Measurements from ENCODE around the gene MARCHF10.
A peak's percentile ranks its signal among the peaks of the same experiment; 100 is the strongest.

Gene MARCHF10

DNA sequence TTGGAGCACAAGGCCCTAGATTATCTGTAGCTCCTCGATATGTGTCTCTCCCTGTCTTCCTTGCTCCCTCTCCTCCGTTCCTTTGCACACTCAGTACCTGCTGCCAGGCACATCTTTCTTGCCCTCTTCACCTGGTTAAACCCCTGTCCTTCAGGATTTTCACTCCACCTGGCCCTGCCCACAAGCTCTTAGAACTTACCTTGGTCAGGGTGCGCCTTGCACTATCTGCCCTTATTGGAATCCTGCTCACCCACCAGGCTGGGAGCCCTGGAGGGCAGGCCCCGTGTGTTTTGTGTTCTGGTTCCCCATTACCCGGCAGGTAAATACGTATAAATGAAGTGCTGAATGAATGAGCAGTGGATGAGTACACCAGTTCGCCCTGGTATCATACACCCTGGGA, 54.6 kb downstream of the MARCHF10 start:
- ChIA-PET CTCF (no interaction called here), POLR2A (interaction anchor here (0.6 kb wide), 1 partner anchor 28 kb away, joined by 5 read pairs; no protein-coding TSS in a partner anchor)
- WGBS (ENCODE audit: insufficient coverage): 98% methylated on average over 7 of the region's 7 CpGs

DNA sequence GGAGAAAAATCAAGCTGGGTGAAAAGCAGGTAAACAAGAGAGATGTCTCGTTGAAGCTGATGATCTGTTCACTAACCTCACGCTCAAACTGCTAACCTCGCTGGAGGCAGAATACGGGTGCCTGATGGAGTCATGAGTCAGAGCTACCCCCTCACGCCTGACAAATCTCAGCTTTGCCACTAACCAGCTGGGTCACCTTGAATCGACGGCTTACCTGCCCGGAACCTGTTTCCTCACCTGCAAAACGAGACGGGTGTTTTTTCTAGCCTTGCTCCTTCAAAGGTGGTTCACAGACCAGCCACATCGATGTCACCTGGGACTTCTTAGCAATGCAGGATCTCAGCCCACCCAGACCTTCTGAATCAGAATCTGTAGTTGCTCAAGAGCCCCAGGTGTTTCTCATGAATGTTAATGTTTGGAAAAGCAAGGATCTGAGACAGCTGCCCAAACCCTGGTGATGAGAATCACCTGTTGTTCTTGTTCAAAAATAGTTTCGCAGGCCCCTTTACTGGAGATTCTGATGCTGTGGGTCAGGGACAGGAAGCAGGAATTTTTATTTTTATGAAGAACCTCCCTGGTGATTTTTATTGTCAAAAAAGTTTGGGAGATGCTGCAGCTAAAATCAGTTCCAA, 56.9 kb downstream of the MARCHF10 start:
- H3K27ac ChIP-seq (ENCODE audit: insufficient read depth in 1 of 2, low read depth in 1 of 2, low read length in 2 of 2, poor library complexity in 1 of 2, severe bottlenecking in 2 of 2): no peak overlapping the region
- WGBS (ENCODE audit: insufficient coverage): 91% methylated on average over 12 of the region's 12 CpGs
- CTCF ChIA-PET: no interaction called here
- DNase-seq: no peak
- H3K27me3 ChIP-seq (replicated peaks in 2 of 5; ENCODE audit: control insufficient read depth in 4 of 5, insufficient read depth in 5 of 5, low read length in 4 of 5): no peaks in the 10 kb centered on the region
- H3K9me3 ChIP-seq (ENCODE audit: control extremely low read depth in 1 of 5, control insufficient read depth in 4 of 5, insufficient read depth in 2 of 5, low read depth in 1 of 5, low read length in 4 of 5): no peaks in the 10 kb centered on the region
- H3K4me3 ChIP-seq (ENCODE audit: control insufficient read depth in 1 of 7, extremely low read depth in 1 of 7, insufficient read depth in 4 of 7, low read depth in 2 of 7, low read length in 6 of 7): no peak overlapping the region
- H3K4me1 ChIP-seq (ENCODE audit: control extremely low read depth in 1 of 4, control insufficient read depth in 4 of 4, insufficient read depth in 4 of 4, low read length in 3 of 4): no peaks in the 10 kb centered on the region
- POLR2A ChIA-PET: no interaction called here
- H3K36me3 ChIP-seq (ENCODE audit: control insufficient read depth in 4 of 4, insufficient read depth in 4 of 4, low read length in 3 of 4): no peaks in the 10 kb centered on the region

More for the DNA sequence above, 54.6 kb downstream of the MARCHF10 start:
- no peak for DNase-seq
- H3K36me3 ChIP-seq (ENCODE audit: control insufficient read depth in 4 of 4, insufficient read depth in 4 of 4, low read length in 3 of 4): no peaks in the 10 kb centered on the region
- H3K4me3 ChIP-seq (ENCODE audit: control insufficient read depth in 1 of 7, extremely low read depth in 1 of 7, insufficient read depth in 4 of 7, low read depth in 2 of 7, low read length in 6 of 7): no peak overlapping the region
- no peak overlapping the region for H3K27ac ChIP-seq (ENCODE audit: insufficient read depth in 1 of 2, low read depth in 1 of 2, low read length in 2 of 2, poor library complexity in 1 of 2, severe bottlenecking in 2 of 2)
- H3K27me3 ChIP-seq (replicated peaks in 2 of 5; ENCODE audit: control insufficient read depth in 4 of 5, insufficient read depth in 5 of 5, low read length in 4 of 5): no peaks in the 10 kb centered on the region
- no peaks in the 10 kb centered on the region for H3K4me1 ChIP-seq (ENCODE audit: control extremely low read depth in 1 of 4, control insufficient read depth in 4 of 4, insufficient read depth in 4 of 4, low read length in 3 of 4)
- no peaks in the 10 kb centered on the region for H3K9me3 ChIP-seq (ENCODE audit: control extremely low read depth in 1 of 5, control insufficient read depth in 4 of 5, insufficient read depth in 2 of 5, low read depth in 1 of 5, low read length in 4 of 5)

DNA sequence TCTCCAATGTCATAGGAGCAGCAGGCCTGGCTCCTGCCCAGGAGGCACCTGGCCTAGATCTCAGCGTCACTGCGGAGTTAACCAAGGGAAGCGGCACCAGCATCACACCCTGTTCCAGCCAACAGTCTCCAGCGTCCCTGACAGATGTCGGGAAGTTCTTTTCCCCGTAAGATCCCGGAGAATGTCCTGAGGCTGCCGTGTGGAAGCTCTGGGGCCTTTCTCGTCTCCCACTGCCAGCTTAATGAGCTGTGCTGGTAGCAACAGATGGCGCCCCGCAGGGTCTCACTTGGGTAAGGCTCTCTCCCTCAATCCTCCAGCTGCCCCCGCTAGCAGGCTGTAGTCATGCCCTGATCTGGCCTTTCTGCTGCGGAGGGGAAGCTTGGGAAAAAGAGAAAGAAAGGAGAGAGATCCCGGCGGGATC, 57.5 kb downstream of the MARCHF10 start:
- H3K4me3 ChIP-seq (ENCODE audit: control insufficient read depth in 1 of 7, extremely low read depth in 1 of 7, insufficient read depth in 4 of 7, low read depth in 2 of 7, low read length in 6 of 7): no peak overlapping the region
- 92% methylated on average over 14 of the region's 15 CpGs for WGBS (ENCODE audit: insufficient coverage)

DNA sequence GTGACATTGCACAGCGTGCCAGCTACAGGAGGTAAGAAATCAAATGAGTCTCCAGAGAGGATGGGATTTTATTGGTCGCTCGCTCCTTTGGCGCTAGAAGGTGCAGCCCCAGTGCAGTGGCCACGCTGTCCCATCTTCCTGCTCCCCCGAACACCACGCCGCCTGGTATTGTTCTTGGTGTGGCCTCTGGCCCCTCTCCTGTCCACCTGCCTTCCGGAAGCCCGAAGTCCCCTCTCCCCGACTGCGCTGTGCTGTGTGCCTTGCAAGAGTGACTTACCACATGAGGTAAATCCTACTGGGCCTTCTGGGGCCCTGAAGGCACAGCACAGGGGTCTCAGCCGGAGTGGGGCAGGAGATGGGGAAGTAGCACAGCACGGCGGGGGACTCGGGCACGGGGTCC, 58.2 kb downstream of the MARCHF10 start:
- no peak overlapping the region for H3K4me3 ChIP-seq (ENCODE audit: control insufficient read depth in 1 of 7, extremely low read depth in 1 of 7, insufficient read depth in 4 of 7, low read depth in 2 of 7, low read length in 6 of 7)
- H3K36me3 ChIP-seq (ENCODE audit: control insufficient read depth in 4 of 4, insufficient read depth in 4 of 4, low read length in 3 of 4): no peaks in the 10 kb centered on the region
- H3K4me1 ChIP-seq (ENCODE audit: control extremely low read depth in 1 of 4, control insufficient read depth in 4 of 4, insufficient read depth in 4 of 4, low read length in 3 of 4): no peaks in the 10 kb centered on the region
- H3K27ac ChIP-seq (ENCODE audit: insufficient read depth in 1 of 2, low read depth in 1 of 2, low read length in 2 of 2, poor library complexity in 1 of 2, severe bottlenecking in 2 of 2): no peak overlapping the region
- CTCF ChIA-PET: no interaction called here
- DNase-seq: no peak
- WGBS (ENCODE audit: insufficient coverage): 95% methylated on average over 15 of the region's 17 CpGs
- POLR2A ChIA-PET: no interaction called here
- no peaks in the 10 kb centered on the region for H3K9me3 ChIP-seq (ENCODE audit: control extremely low read depth in 1 of 5, control insufficient read depth in 4 of 5, insufficient read depth in 2 of 5, low read depth in 1 of 5, low read length in 4 of 5)
- no peaks in the 10 kb centered on the region for H3K27me3 ChIP-seq (replicated peaks in 2 of 5; ENCODE audit: control insufficient read depth in 4 of 5, insufficient read depth in 5 of 5, low read length in 4 of 5)

More for the DNA sequence above, 57.5 kb downstream of the MARCHF10 start:
- H3K36me3 ChIP-seq (ENCODE audit: control insufficient read depth in 4 of 4, insufficient read depth in 4 of 4, low read length in 3 of 4): no peaks in the 10 kb centered on the region
- no peak for DNase-seq
- H3K27ac ChIP-seq (ENCODE audit: insufficient read depth in 1 of 2, low read depth in 1 of 2, low read length in 2 of 2, poor library complexity in 1 of 2, severe bottlenecking in 2 of 2): no peak overlapping the region
- H3K9me3 ChIP-seq (ENCODE audit: control extremely low read depth in 1 of 5, control insufficient read depth in 4 of 5, insufficient read depth in 2 of 5, low read depth in 1 of 5, low read length in 4 of 5): no peaks in the 10 kb centered on the region
- ChIA-PET CTCF (no interaction called here), POLR2A (no interaction called here)
- H3K4me1 ChIP-seq (ENCODE audit: control extremely low read depth in 1 of 4, control insufficient read depth in 4 of 4, insufficient read depth in 4 of 4, low read length in 3 of 4): no peaks in the 10 kb centered on the region
- no peaks in the 10 kb centered on the region for H3K27me3 ChIP-seq (replicated peaks in 2 of 5; ENCODE audit: control insufficient read depth in 4 of 5, insufficient read depth in 5 of 5, low read length in 4 of 5)

DNA sequence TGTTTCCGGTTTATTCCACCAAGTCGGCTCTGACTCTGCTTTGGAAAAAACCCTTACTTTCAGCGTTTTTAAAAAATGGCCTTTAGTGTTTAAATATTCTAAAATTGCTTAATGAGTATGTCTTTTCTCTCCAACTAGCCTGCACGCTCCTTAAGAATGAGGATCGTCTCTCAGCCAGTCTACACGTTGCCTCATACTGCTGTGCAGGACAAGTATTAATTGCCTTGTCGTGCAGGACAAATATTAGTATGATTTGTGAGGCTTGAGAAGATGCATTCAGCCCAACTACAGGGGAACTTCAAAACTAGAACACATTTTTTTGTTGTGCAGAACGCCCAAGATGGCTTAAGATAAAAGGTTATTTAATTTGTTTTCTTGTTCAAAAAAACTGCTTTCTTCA, 61.2 kb downstream of the MARCHF10 start:
- POLR2A ChIA-PET: no interaction called here
- H3K27ac ChIP-seq (ENCODE audit: insufficient read depth in 1 of 2, low read depth in 1 of 2, low read length in 2 of 2, poor library complexity in 1 of 2, severe bottlenecking in 2 of 2): no peak overlapping the region
- no peak for DNase-seq
- CTCF ChIA-PET: interaction anchor here (0.6 kb wide), 1 partner anchor 18 kb away, joined by 3 read pairs; no protein-coding TSS in a partner anchor
- H3K36me3 ChIP-seq (ENCODE audit: control insufficient read depth in 4 of 4, insufficient read depth in 4 of 4, low read length in 3 of 4): no peaks in the 10 kb centered on the region
- no peaks in the 10 kb centered on the region for H3K4me1 ChIP-seq (ENCODE audit: control extremely low read depth in 1 of 4, control insufficient read depth in 4 of 4, insufficient read depth in 4 of 4, low read length in 3 of 4)
- no peaks in the 10 kb centered on the region for H3K27me3 ChIP-seq (replicated peaks in 2 of 5; ENCODE audit: control insufficient read depth in 4 of 5, insufficient read depth in 5 of 5, low read length in 4 of 5)
- no peak overlapping the region for H3K4me3 ChIP-seq (ENCODE audit: control insufficient read depth in 1 of 7, extremely low read depth in 1 of 7, insufficient read depth in 4 of 7, low read depth in 2 of 7, low read length in 6 of 7)
- no peaks in the 10 kb centered on the region for H3K9me3 ChIP-seq (ENCODE audit: control extremely low read depth in 1 of 5, control insufficient read depth in 4 of 5, insufficient read depth in 2 of 5, low read depth in 1 of 5, low read length in 4 of 5)
- 99% methylated on average over 6 of the region's 8 CpGs for WGBS (ENCODE audit: insufficient coverage)

DNA sequence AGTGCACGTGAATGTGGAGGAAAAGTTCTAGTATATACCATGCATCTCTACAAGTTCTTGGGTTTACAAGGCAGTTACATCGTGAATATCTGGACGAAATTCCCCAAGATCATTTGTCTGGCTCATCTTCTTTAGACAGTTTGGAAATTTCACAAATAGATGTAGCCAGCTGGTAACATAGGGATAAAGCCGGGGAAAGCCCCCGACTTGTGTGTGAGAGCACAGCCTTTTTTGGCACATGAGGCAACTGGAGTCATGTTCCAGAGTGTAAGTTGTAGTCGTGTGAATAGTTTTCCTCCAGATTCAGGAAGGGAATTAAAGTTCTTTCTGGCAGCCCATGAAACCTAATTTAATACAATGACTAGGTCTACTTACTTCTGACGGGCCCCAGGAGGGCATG, 62.3 kb downstream of the MARCHF10 start:
- H3K9me3 ChIP-seq (ENCODE audit: control extremely low read depth in 1 of 5, control insufficient read depth in 4 of 5, insufficient read depth in 2 of 5, low read depth in 1 of 5, low read length in 4 of 5): no peaks in the 10 kb centered on the region
- H3K4me3 ChIP-seq (ENCODE audit: control insufficient read depth in 1 of 7, extremely low read depth in 1 of 7, insufficient read depth in 4 of 7, low read depth in 2 of 7, low read length in 6 of 7): no peak overlapping the region
- ChIA-PET POLR2A (no interaction called here), CTCF (no interaction called here)
- no peaks in the 10 kb centered on the region for H3K4me1 ChIP-seq (ENCODE audit: control extremely low read depth in 1 of 4, control insufficient read depth in 4 of 4, insufficient read depth in 4 of 4, low read length in 3 of 4)
- 100% methylated on average over 3 of the region's 7 CpGs for WGBS (ENCODE audit: insufficient coverage)
- H3K27me3 ChIP-seq (replicated peaks in 2 of 5; ENCODE audit: control insufficient read depth in 4 of 5, insufficient read depth in 5 of 5, low read length in 4 of 5): no peaks in the 10 kb centered on the region
- H3K27ac ChIP-seq (ENCODE audit: insufficient read depth in 1 of 2, low read depth in 1 of 2, low read length in 2 of 2, poor library complexity in 1 of 2, severe bottlenecking in 2 of 2): no peak overlapping the region
- DNase-seq: no peak
- H3K36me3 ChIP-seq (ENCODE audit: control insufficient read depth in 4 of 4, insufficient read depth in 4 of 4, low read length in 3 of 4): no peaks in the 10 kb centered on the region

DNA sequence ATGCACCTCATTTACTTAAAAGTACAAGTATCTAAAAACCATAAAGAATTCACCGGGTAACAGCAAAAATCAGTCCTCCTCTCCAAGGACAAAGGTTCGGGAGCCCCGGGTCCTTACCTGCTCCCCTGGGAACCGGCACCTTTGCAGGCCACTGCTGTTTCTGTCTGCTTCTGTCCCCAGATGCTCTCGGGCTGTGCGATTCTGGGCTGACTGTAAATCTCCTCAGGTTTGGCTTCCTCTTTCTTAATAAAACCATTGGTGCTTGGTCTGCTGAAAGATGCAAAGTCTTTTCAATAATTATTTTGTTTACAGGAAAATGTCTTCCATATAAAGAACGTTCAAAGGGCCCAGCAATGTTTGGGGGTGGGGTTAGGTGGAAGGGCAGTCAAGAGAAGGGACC, 63.9 kb downstream of the MARCHF10 start:
- POLR2A ChIA-PET: interaction anchor here (0.6 to 0.8 kb wide), 2 partner anchors 20 to 955 kb away, joined by 3 read pairs; no protein-coding TSS in a partner anchor
- CTCF ChIA-PET: no interaction called here
- Histone ChIP-seq H3K4me1 (ENCODE audit: control extremely low read depth in 1 of 4, control insufficient read depth in 4 of 4, insufficient read depth in 4 of 4, low read length in 3 of 4) (no peaks in the 10 kb centered on the region), H3K9me3 (ENCODE audit: control extremely low read depth in 1 of 5, control insufficient read depth in 4 of 5, insufficient read depth in 2 of 5, low read depth in 1 of 5, low read length in 4 of 5) (no peaks in the 10 kb centered on the region), H3K36me3 (ENCODE audit: control insufficient read depth in 4 of 4, insufficient read depth in 4 of 4, low read length in 3 of 4) (no peaks in the 10 kb centered on the region), H3K27me3 (replicated peaks in 2 of 5; ENCODE audit: control insufficient read depth in 4 of 5, insufficient read depth in 5 of 5, low read length in 4 of 5) (no peaks in the 10 kb centered on the region), H3K27ac (ENCODE audit: insufficient read depth in 1 of 2, low read depth in 1 of 2, low read length in 2 of 2, poor library complexity in 1 of 2, severe bottlenecking in 2 of 2) (no peak overlapping the region), H3K4me3 (ENCODE audit: control insufficient read depth in 1 of 7, extremely low read depth in 1 of 7, insufficient read depth in 4 of 7, low read depth in 2 of 7, low read length in 6 of 7) (no peak overlapping the region)
- DNase-seq: peak in 1 of 3 donors; percentile 5
- 34% methylated on average over 7 of the region's 7 CpGs for WGBS (ENCODE audit: insufficient coverage)
